HEK293 (cell line): ENCODE measurements around the gene HNF1A.

Source experiments
- CTCF ChIA-PET: fragments of 350-600 bp; formaldehyde crosslinking; extraction: SDS; loops from one replicate; lab custom pipeline; 2021; ENCODE audit warnings: antibody characterized with exemption; lab: Yijun Ruan, JAX
- POLR2A ChIA-PET: fragments of 300-600 bp; formaldehyde crosslinking; extraction: SDS; loops from one replicate; lab custom pipeline; 2020; ENCODE audit warnings: antibody characterized with exemption, inconsistent platforms; lab: Yijun Ruan, JAX
- H3K27ac ChIP-seq: fragments of 200-500 bp; sonication (Bioruptor generic); 2 replicates; pipeline ENCODE4 v1.5.1; 2014; ENCODE audit warnings: low read depth, low read length, control low read depth, inconsistent platforms; ENCODE audit errors: extremely low read depth
- H3K36me3 ChIP-seq, 2 experiments: fragments of 200-500 bp in 1 of 2; sonication (Bioruptor generic) in 1 of 2; 1 replicate in 1 of 2; 2 replicates in 1 of 2; pipeline ENCODE4 v1.5.1; 2014 to 2017; ENCODE audit warnings: inconsistent platforms in 2 of 2, low read length in 2 of 2; ENCODE audit not compliant: control insufficient read depth in 2 of 2, insufficient read depth in 1 of 2
- H3K4me1 ChIP-seq: fragments of 200-500 bp; sonication (Bioruptor generic); 2 replicates; pipeline ENCODE4 v1.5.1; 2014; ENCODE audit warnings: mild to moderate bottlenecking, low read length, inconsistent platforms; ENCODE audit not compliant: control insufficient read depth, insufficient read depth
- H3K4me3 ChIP-seq: 2 replicates; pipeline ENCODE4 v1.5.1; 2011; ENCODE audit warnings: low read depth, mild to moderate bottlenecking, control low read depth, low read length, moderate library complexity
- H3K9me3 ChIP-seq: fragments of 200-500 bp; sonication (Bioruptor generic); 2 replicates; pipeline ENCODE4 v1.5.1; 2014; ENCODE audit warnings: low read depth, low read length, inconsistent platforms; ENCODE audit not compliant: control insufficient read depth, insufficient read depth
- CTCF ChIP-seq: fragments of 450-650 bp; formaldehyde crosslinking; IDR thresholded peaks from 2 replicates; pipeline ENCODE4 v1.5.1; 2016; ENCODE audit warnings: missing biosample characterization, missing genetic modification characterization
- GLI2 ChIP-seq: fragments of 450-650 bp; formaldehyde crosslinking; IDR thresholded peaks from 2 replicates; pipeline ENCODE4; 2017; ENCODE audit warnings: missing biosample characterization, missing genetic modification characterization, low read depth, borderline replicate concordance
- REPIN1 ChIP-seq: fragments of 450-650 bp; formaldehyde crosslinking; IDR thresholded peaks from 2 replicates; pipeline ENCODE4 v1.5.1; 2017; ENCODE audit warnings: missing biosample characterization, missing genetic modification characterization, low read depth
- ZFP69B ChIP-seq: fragments of 450-650 bp; formaldehyde crosslinking; IDR thresholded peaks from 2 replicates; pipeline ENCODE4 v1.5.1; 2016; ENCODE audit warnings: missing biosample characterization, missing genetic modification characterization
- ZIC2 ChIP-seq: fragments of 450-650 bp; formaldehyde crosslinking; IDR thresholded peaks from 2 replicates; pipeline ENCODE4 v1.5.1; 2016; ENCODE audit warnings: missing biosample characterization, missing genetic modification characterization
- ZNF114 ChIP-seq: fragments of 450-650 bp; formaldehyde crosslinking; IDR thresholded peaks from 2 replicates; pipeline ENCODE4 v1.5.0; 2017; ENCODE audit warnings: missing biosample characterization, missing genetic modification characterization
- ZNF155 ChIP-seq: fragments of 450-650 bp; formaldehyde crosslinking; IDR thresholded peaks from 2 replicates; pipeline ENCODE4 v1.5.1; 2016; ENCODE audit warnings: missing biosample characterization, missing genetic modification characterization
- ZNF350 ChIP-seq: fragments of 450-650 bp; formaldehyde crosslinking; IDR thresholded peaks from 2 replicates; pipeline ENCODE4 v1.5.0; 2017; ENCODE audit warnings: missing biosample characterization, mild to moderate bottlenecking, missing genetic modification characterization
- ZNF580 ChIP-seq: fragments of 450-650 bp; formaldehyde crosslinking; IDR thresholded peaks from 2 replicates; pipeline ENCODE4 v1.5.1; 2016; ENCODE audit warnings: missing biosample characterization, missing genetic modification characterization
- ZNF654 ChIP-seq: fragments of 450-650 bp; formaldehyde crosslinking; IDR thresholded peaks from 2 replicates; pipeline ENCODE4 v1.5.1; 2016; ENCODE audit warnings: low read depth, missing biosample characterization, missing genetic modification characterization
- ZNF843 ChIP-seq: fragments of 450-650 bp; formaldehyde crosslinking; IDR thresholded peaks from 2 replicates; pipeline ENCODE4 v1.5.1; 2016; ENCODE audit warnings: missing biosample characterization, missing genetic modification characterization
- ZSCAN30 ChIP-seq: fragments of 450-650 bp; IDR thresholded peaks from 2 replicates; pipeline ENCODE4 v1.5.1; 2018; ENCODE audit warnings: missing biosample characterization, mild to moderate bottlenecking, missing genetic modification characterization, moderate library complexity
- TF ChIP-seq, protein P1 (sequence below): fragments of 450-650 bp; formaldehyde crosslinking; IDR thresholded peaks from 2 replicates; pipeline ENCODE4 v1.5.1; 2016; ENCODE audit warnings: missing biosample characterization, missing genetic modification characterization, borderline replicate concordance
- TF ChIP-seq, protein P2 (sequence below): sonication (generic); formaldehyde crosslinking; IDR thresholded peaks from 2 replicates; pipeline ENCODE4 v1.8.1; 2022; ENCODE audit warnings: mild to moderate bottlenecking, moderate library complexity, missing genetic modification reagents
- TF ChIP-seq, protein P3 (sequence below): fragments of 450-650 bp; formaldehyde crosslinking; IDR thresholded peaks from 2 replicates; pipeline ENCODE4 v1.5.1; 2017; ENCODE audit warnings: missing biosample characterization, missing genetic modification characterization

Gene HNF1A

DNA sequence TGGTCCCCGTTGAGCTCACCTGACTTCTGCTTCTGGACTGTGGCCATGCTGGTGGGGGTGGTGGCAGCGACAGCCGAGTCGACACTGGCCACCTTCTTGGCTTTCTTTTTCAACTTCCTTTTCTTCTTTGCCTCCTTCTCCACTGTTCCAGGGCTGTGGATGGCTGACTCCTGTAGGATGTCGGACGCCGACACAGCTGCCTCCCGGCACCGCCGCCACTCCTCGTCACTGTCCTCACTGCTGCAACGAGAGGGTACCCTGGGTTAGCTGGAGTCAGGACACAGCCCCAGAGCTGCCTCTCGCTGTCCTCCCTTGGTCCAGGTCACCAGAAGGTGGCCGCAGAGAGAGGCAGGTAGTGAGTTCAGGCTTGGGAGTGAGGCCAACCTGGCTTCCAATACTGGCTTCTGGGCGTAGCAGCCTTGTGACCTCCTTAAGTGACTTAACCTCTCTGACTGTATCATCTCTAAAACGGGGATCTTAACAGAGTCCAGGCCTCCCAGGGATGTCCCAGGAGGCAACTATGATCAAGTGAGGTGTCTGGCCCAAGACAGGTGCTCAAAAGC, 26.0 kb downstream of the HNF1A start (continued):
- TF ChIP-seq, protein P1, sequence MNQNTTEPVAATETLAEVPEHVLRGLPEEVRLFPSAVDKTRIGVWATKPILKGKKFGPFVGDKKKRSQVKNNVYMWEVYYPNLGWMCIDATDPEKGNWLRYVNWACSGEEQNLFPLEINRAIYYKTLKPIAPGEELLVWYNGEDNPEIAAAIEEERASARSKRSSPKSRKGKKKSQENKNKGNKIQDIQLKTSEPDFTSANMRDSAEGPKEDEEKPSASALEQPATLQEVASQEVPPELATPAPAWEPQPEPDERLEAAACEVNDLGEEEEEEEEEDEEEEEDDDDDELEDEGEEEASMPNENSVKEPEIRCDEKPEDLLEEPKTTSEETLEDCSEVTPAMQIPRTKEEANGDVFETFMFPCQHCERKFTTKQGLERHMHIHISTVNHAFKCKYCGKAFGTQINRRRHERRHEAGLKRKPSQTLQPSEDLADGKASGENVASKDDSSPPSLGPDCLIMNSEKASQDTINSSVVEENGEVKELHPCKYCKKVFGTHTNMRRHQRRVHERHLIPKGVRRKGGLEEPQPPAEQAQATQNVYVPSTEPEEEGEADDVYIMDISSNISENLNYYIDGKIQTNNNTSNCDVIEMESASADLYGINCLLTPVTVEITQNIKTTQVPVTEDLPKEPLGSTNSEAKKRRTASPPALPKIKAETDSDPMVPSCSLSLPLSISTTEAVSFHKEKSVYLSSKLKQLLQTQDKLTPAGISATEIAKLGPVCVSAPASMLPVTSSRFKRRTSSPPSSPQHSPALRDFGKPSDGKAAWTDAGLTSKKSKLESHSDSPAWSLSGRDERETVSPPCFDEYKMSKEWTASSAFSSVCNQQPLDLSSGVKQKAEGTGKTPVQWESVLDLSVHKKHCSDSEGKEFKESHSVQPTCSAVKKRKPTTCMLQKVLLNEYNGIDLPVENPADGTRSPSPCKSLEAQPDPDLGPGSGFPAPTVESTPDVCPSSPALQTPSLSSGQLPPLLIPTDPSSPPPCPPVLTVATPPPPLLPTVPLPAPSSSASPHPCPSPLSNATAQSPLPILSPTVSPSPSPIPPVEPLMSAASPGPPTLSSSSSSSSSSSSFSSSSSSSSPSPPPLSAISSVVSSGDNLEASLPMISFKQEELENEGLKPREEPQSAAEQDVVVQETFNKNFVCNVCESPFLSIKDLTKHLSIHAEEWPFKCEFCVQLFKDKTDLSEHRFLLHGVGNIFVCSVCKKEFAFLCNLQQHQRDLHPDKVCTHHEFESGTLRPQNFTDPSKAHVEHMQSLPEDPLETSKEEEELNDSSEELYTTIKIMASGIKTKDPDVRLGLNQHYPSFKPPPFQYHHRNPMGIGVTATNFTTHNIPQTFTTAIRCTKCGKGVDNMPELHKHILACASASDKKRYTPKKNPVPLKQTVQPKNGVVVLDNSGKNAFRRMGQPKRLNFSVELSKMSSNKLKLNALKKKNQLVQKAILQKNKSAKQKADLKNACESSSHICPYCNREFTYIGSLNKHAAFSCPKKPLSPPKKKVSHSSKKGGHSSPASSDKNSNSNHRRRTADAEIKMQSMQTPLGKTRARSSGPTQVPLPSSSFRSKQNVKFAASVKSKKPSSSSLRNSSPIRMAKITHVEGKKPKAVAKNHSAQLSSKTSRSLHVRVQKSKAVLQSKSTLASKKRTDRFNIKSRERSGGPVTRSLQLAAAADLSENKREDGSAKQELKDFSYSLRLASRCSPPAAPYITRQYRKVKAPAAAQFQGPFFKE (tag by site-specific recombination) = no peak
- TF ChIP-seq ZIC2 (tag by site-specific recombination) (no peak), ZNF580 (tag by site-specific recombination) (no peak), REPIN1 (tag by site-specific recombination) (no peak)
- TF ChIP-seq, protein P2, sequence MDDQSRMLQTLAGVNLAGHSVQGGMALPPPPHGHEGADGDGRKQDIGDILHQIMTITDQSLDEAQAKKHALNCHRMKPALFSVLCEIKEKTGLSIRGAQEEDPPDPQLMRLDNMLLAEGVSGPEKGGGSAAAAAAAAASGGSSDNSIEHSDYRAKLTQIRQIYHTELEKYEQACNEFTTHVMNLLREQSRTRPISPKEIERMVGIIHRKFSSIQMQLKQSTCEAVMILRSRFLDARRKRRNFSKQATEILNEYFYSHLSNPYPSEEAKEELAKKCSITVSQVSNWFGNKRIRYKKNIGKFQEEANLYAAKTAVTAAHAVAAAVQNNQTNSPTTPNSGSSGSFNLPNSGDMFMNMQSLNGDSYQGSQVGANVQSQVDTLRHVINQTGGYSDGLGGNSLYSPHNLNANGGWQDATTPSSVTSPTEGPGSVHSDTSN (CRISPR knock-in tag) = no peak
- TF ChIP-seq, protein P3, sequence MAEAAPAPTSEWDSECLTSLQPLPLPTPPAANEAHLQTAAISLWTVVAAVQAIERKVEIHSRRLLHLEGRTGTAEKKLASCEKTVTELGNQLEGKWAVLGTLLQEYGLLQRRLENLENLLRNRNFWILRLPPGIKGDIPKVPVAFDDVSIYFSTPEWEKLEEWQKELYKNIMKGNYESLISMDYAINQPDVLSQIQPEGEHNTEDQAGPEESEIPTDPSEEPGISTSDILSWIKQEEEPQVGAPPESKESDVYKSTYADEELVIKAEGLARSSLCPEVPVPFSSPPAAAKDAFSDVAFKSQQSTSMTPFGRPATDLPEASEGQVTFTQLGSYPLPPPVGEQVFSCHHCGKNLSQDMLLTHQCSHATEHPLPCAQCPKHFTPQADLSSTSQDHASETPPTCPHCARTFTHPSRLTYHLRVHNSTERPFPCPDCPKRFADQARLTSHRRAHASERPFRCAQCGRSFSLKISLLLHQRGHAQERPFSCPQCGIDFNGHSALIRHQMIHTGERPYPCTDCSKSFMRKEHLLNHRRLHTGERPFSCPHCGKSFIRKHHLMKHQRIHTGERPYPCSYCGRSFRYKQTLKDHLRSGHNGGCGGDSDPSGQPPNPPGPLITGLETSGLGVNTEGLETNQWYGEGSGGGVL = no peak

GRCh38 chr12:121005346-121005815, 27.0 kb downstream of the HNF1A start:
- no peaks in the 10 kb centered on the region for H3K4me1 ChIP-seq
- H3K4me3 ChIP-seq = no peak overlapping the region
- no peak overlapping the region for H3K27ac ChIP-seq
- ChIA-PET POLR2A (interaction anchor here (0.6 to 1.7 kb wide), 2 partner anchors 424 to 605 kb away, joined by 3 to 7 read pairs; partner anchors contain the start of gene POP5), CTCF (interaction anchor here (0.5 to 3.4 kb wide), 31 partner anchors 9 to 1660 kb away, joined by 3 to 25 read pairs (median 4); partner anchors contain the start of genes C12orf43 and HNF1A)
- H3K36me3 ChIP-seq = peaks cover 26 to 88% of the 10 kb centered on the region in 2 experiments; a peak in 2 of 3 replicates
- H3K9me3 ChIP-seq = no peaks in the 10 kb centered on the region
- TF ChIP-seq CTCF (tag by site-specific recombination) = 0 out of 2 replicates have a peak, but pooled peaks have one; percentile 45
- peak; percentile 98 for TF ChIP-seq ZSCAN30 (tag by site-specific recombination)
- TF ChIP-seq ZNF155 (tag by site-specific recombination) = no peak
- no peak for TF ChIP-seq GLI2
- TF ChIP-seq ZFP69B (tag by site-specific recombination) = no peak
- no peak for TF ChIP-seq ZNF843 (tag by site-specific recombination)
- peak; percentile 48 for TF ChIP-seq ZNF654
- TF ChIP-seq ZNF350 = no peak
- no peak for TF ChIP-seq ZNF114
